KOPT-K1 (cell line): ENCODE results near the gene PPA1.
"Not testable (repeated sequence)": the region's sequence is repeated elsewhere in the genome, so short reads cannot be mapped to it uniquely, and the experiment has no call there.

Experiments used
- H3K27ac ChIP-seq: fragments of 200-600 bp; sonication (generic); 2 replicates; pipeline ENCODE4 v1.5.1; 2016; ENCODE audit warnings: antibody characterized with exemption, mild to moderate bottlenecking, low read depth, low read length; ENCODE audit not compliant: poor library complexity, severe bottlenecking
- H3K36me3 ChIP-seq: fragments of 200-600 bp; sonication (generic); 2 replicates; pipeline ENCODE4 v1.5.1; 2017; ENCODE audit warnings: antibody characterized with exemption, mild to moderate bottlenecking, low read length, moderate library complexity; ENCODE audit not compliant: insufficient read depth
- H3K9me3 ChIP-seq: fragments of 200-600 bp; sonication (generic); 2 replicates; pipeline ENCODE4 v1.5.1; 2017; ENCODE audit warnings: antibody characterized with exemption, low read length, mild to moderate bottlenecking; ENCODE audit not compliant: insufficient read depth, poor library complexity, severe bottlenecking

The PPA1 gene

DNA sequence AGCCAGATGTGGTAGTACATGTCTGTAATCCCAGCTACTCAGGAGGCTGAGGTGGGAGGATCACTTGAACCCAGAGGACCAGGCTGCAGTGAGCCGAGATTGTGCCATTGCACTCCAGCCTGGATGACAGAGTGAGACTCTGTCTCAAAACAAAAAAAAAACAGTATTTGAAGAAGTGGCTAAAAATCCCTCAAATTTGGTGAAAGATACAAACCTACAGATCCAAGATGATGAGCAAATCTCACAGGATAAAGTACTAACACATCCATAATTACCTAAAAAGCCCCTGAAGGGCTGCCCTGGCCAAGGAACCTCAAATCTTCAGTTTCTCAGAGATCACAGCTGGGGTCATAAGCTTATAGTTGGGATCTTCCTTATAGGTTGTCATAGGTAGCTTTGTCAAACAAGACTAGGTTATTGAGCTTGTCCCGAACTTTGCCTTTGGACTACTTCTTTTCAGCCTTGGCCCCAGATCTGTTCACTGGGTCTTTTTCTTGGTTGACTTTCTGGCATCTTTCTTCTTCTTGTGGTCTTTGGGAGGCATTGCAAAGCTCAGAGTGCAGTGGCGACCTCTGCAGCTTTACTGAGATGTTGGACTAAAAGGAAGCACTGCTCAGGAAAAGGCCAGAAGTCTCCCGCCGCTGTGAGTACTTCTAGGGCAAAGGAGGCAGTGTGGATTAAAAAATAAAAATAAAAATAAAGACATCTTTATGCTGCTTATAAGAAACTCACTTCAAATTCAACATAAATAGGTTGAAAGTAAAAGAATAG, 34.3 kb downstream of the PPA1 start:
- H3K36me3 ChIP-seq = peaks cover 77% of the 10 kb centered on the region
- H3K27ac ChIP-seq = no peak overlapping the region
- H3K9me3 ChIP-seq = no peaks in the 10 kb centered on the region

DNA sequence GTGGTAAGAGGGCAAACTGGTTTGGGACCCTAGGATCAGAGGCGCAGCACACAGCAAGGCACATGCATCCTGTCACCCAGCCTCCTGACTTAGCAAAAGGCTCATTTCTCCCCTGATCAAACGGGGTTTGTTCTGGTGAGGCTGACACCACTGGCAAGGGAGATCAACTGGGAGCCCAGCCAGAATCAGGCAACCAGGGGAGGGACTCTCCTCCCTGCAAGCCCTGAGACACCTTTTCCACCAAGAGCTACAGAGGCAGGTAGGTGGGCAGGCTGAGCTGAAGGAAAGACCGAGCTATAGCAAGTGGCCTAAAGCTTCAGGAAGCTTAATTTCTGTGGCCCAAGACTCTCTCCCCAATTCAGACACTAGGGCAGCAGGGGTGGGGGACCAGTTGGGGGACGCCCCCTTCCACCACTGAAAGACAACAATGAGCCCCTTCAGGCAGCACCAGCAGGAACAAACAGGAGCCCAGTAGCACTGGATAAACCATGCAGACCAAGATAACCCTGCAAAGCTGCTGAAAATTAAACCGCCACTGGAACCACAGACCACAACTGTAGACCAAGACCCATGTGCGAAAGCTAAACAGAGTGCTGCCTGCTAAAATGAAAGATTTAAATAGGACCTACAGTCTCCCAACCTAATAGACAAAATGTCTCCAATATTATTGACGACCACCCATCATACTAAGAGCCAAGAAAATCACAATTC, 35.8 kb downstream of the PPA1 start:
- H3K9me3 ChIP-seq = no peaks in the 10 kb centered on the region
- peaks cover 62% of the 10 kb centered on the region for H3K36me3 ChIP-seq
- H3K27ac ChIP-seq = no peak overlapping the region

DNA sequence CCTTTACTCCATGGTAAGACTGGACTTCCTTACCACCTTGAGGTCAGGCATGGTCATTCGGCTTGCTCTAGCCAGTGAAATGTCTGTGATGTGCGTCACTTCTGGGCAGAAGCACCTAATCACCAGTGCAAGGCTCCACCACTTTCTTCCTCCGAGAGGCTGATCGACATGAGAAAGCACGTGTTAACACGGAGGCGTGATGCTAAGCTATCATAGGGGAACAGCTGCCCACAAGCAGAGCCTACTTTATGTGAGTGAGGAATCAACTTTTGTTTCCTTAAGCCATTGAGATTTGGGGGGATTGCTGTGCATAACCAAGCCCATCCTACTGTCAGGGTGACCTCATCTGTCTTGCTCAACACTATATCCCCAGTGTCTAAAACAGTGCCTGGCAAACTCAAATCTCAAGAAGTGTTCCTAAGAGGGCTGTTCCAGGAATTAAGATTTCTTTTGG, 39.8 kb downstream of the PPA1 start:
- Histone ChIP-seq H3K36me3 (peaks cover 23% of the 10 kb centered on the region), H3K27ac (no peak overlapping the region), H3K9me3 (no peaks in the 10 kb centered on the region)

DNA sequence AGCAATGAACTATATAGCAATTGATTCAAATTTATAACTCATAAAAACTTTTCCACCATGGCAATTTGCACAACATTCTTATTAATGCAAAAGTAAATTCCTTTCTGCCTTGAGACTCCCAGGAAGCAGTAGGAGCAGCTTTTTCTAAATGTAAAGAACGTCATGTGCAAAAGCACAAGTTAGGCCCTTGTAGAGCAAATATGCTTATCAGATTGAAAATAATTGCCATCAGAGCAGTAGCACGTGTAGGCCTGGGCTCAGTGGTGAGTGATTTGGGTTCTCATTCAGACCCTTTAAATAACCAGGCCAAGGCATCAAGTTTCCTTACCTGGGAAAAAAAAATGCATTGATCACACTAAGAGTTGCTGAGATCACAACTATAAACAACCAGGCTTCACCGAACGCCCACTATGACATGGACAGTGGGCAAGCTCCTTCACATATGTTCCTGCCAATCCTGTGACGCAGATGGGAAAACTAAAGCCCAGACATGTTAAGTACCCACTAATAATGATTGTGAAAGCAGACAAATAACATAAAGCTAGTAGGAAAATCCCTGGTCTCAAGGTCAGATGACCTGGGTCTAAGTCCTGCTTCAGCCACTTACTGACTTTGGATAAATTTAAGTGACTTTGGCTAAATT, 40.8 kb downstream of the PPA1 start:
- Histone ChIP-seq H3K9me3 (no peaks in the 10 kb centered on the region), H3K36me3 (peaks cover 13% of the 10 kb centered on the region), H3K27ac (no peak overlapping the region)

DNA sequence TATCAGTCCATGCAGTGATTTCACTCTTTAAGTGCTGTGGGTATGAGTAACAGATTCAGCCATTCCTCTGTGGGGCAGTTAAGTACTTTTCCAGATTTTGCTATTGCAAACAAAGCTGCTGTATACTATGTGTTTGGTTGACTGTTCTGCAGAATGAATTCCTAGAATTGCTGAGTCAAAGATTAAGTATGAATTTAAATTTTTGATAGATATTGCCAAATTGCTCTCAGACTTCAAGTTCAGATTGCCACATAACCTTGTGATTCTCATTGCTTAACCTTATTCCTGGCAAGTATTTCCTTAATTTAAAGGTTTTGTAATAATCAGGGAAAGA, 41.3 kb downstream of the PPA1 start:
- Histone ChIP-seq H3K9me3 (no peaks in the 10 kb centered on the region), H3K27ac (no peak overlapping the region), H3K36me3 (peaks cover 11% of the 10 kb centered on the region)

DNA sequence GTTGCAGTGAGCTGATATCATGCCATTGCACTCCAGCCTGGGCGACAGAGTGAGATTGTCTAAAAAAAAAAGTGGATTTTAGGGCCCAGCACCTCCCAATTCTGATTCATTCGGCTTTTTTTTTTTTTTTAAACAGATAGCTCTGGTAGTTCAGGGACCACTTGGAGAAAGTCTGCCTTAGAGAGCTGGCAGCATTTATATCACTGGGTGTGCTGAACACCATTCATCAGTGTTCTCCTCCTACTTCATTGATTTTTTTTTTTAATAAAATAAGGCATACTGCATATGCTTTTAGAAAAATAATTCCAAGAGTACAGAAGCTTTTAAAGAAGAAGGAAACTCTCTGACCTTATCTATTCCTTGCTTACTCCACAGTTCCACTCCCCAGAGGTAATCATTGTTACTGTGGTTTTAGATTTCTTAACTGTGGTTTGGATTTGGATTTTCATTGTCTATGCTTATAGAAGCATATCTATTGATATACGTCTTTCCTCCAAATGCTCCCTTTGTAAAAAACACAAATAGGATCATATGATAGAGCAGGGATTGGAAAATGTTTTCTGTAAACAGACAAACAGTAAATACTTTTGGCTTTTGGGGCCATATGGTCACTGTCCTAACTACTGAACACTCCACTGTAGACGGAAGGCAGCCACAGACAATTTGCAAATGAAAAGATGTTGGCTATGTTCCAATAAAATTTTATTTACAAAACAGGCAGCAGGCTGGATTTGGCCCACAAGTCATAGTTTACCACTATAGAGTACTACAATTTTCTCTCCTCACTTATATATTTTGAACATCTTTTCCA, 41.9 kb downstream of the PPA1 start:
- peaks cover 10% of the 10 kb centered on the region for H3K36me3 ChIP-seq
- H3K9me3 ChIP-seq = no peaks in the 10 kb centered on the region
- H3K27ac ChIP-seq = no peak overlapping the region

DNA sequence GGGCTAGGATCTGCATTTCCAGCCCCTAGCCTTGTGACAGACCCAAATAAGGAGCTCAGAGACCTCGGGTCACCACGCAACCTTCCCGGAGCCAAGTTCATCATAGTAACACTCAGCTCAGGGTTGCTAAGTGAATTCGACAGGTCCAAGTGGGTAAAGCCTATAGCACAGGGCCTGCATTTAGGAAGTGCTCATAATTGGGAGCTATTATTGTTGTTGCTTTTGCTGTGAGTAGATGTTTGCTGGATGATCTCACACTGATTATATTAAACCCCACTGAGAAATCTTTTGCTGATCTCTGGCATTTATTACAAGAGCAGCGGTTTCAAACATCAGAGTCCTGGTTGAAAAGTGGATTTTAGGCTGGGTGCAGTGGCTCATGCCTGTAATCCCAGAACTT, 42.6 kb downstream of the PPA1 start:
- H3K27ac ChIP-seq = no peak overlapping the region

DNA sequence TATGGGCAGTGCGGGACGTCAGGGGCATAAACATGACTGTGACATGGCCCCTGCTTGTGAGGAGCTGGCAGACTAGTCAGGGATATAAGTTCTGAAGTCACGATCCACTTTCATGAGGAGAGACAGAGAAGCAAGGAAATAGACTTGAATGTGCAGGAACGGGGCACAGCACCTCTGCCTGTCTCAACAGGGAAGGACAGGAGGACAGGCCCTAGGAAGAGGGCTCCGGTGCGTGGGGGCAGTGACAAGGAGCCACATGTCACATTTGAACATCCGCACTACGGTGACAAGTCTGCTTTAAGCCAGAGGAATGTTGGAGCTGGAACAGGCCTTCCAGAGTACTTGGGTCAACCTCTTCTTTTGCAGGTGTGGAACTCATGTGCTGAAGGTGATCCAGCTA, 43.1 kb downstream of the PPA1 start:
- Histone ChIP-seq H3K9me3 (no peaks in the 10 kb centered on the region), H3K27ac (no peak overlapping the region), H3K36me3 (peaks cover under 1% of the 10 kb centered on the region; the same call in 1 of the 2 replicates)

More for the DNA sequence above, 42.6 kb downstream of the PPA1 start:
- H3K9me3 ChIP-seq = no peaks in the 10 kb centered on the region
- H3K36me3 ChIP-seq = peaks cover 5% of the 10 kb centered on the region; the same call in 1 of the 2 replicates

DNA sequence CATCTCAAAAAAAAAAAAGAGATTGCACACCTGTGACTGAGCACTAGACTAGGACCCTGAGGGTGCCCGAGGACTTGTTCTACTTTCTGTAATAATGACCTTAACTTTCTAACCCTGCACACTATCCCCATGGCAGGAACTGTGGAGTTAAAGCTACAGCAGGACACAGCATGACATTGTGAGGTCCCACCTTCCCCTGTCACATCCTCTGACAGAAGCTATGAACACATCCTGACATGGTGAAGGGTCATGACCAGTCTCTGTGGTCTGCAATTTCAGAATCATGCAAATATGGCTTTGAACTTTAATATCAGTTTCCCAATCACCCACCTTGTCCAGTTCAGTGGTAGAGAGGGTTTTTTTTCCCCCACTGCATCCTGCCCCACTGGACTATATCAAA, 44.5 kb downstream of the PPA1 start:
- H3K36me3 ChIP-seq = no peaks in the 10 kb centered on the region
- no peak overlapping the region for H3K27ac ChIP-seq
- no peaks in the 10 kb centered on the region for H3K9me3 ChIP-seq

DNA sequence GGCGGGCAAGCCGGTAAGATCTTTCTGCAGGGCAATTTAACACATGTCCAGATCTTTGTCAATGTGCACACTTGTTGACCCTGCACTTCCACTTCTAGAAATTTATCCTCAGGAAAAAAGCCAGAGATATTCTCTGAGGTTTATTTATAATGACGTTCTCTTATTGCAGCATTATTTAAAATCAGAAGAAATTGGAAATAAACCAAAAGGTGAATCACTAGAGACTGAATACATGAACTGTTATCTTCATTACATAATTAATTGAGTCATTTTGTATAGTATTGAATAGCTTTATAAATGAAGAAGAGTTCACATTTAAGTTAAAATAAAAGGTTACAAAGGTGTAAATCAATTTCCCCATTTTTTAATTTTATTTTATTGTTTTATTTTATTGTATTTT, 46.7 kb downstream of the PPA1 start:
- no peak overlapping the region for H3K27ac ChIP-seq
- H3K36me3 ChIP-seq = no peaks in the 10 kb centered on the region
- H3K9me3 ChIP-seq = no peaks in the 10 kb centered on the region

DNA sequence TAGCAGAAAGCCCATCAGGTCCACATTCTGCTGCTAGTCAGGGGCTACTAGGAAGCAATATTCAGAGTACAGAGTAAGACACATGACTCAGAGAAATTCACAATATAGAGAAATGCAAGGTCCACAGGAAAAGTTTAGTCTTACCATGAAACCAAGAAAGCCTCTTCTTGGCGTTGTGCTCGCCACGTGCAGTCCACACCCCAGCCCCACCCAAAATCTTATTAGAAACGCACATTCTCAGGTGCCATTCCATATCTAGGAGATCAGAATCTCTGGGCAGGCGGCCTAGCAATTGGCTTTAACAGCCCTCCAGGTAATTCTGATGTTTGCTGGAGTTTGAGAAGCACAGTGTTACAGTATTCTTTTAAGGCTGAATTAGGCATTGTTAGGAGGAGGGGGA, 47.1 kb downstream of the PPA1 start:
- H3K36me3 ChIP-seq = no peaks in the 10 kb centered on the region
- no peaks in the 10 kb centered on the region for H3K9me3 ChIP-seq
- no peak overlapping the region for H3K27ac ChIP-seq

DNA sequence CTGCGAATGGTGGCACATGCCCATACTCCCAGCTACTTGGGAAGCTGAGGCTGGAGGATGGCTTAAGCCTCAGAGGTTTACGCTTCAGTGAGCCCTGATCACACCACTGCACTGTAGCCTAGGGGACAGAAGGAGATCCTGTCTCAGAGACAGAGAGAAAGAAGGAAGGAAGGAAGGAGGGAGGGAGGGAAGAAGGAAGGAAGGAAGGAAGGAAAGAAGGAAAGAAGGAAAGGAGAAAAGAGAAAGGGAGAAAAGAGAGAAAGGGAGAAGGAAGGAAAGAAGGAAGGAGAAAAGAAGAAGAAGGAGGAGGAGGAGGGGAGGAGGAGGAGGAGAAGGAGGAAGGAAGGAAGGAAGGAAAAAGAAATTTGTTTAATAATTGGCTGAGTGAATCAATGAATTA, 49.9 kb downstream of the PPA1 start:
- Histone ChIP-seq H3K27ac (no peak overlapping the region), H3K36me3 (no peaks in the 10 kb centered on the region)

DNA sequence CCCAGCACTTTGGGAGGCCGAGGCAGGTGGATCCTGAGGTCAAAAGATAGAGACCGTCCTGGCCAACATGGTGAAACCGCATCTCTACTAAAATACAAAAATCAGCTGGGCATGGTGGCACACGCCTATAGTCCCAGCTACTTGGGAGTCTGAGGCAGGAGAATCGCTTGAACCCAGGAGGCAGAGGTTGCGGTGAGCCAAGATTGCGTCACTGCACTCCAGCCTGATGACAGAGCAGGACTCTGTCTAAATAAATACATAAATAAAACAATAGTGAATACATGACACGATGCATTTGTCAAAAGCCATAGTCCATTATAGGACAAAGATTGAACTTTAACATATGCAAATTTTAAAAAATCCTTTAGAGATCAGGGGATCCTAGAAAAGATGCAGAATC, 54.0 kb downstream of the PPA1 start:
- not testable (repeated sequence) for H3K36me3 ChIP-seq, H3K9me3 ChIP-seq, H3K27ac ChIP-seq

More for the DNA sequence above, 49.9 kb downstream of the PPA1 start:
- peaks cover 6% of the 10 kb centered on the region for H3K9me3 ChIP-seq

DNA sequence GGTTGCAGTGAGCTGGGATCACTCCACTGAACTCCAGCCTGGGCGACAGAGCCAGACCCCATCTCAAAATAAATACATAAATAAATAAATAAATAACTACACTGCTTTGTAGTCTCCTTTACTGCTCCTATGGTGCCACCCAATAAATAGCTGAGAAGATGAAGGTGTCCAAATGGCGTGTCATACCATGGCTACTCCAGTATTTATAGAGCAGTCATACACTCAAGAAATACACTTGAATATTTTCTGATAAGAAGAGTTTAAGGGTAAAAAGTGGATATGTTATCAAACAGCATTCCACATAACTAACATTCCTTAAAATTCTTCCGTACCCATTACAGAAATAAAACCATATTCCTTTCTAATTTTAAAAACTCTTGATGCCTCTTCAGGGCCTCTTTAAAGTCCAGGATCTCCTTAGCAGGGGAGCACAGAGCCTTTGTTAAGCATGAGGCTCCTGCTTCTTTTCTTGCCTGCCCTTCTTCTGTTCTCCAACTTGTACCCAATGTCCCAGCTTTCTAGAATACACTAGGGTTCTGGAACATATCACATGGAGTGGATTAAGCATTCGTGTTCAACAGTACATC, 55.0 kb downstream of the PPA1 start:
- H3K27ac ChIP-seq = no peak overlapping the region
- no peaks in the 10 kb centered on the region for H3K36me3 ChIP-seq
- H3K9me3 ChIP-seq = peaks cover 6% of the 10 kb centered on the region
